ELR (cell line): ENCODE data around the gene RGP1.

ENCODE experiments used
- DNase-seq: peaks from one replicate; pipeline ENCODE4 v3.0.0-alpha.2; 2015; ENCODE audit warnings: low read depth

The RGP1 gene

DNA sequence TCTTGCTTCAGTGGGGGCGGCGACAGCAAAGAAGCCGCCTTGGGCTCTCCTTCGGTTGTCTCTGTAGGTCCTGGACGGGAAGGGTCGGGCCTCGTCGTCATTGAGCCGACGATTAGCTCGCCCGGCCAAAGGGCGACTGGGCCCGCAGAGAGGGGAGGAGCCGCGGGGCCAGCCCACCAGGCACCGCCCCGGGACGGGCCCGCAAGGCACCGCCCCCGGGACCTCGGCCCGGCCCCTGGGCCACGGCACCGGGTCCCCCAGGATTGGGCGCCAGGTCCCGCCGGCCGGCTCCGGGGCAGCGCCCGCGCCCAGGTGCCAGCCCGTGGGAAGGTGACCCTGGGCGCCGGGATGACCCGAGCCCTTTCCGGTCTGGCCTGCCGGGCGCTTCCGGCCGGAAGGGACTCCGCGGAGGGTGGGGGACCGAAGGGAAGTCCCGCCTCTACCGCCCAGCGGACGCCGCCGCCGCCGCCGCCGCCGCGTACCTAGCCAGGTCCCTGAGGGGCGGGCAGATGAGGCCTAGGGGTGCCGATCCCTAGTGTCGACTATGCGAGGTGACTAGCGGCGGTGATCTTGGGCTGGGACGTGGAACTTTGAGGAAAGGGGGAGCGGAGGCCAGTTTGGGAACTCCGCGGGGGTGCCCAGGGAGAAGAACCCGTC is at the start of gene RGP1, which contains the start of gene GBA2:
TSS of gene RGP1 (plus strand) at position 430 of the 657 bp plus-strand sequence. CDS start 469 bp downstream, outside the sequence.
TSS of gene GBA2 (minus strand) at position 371 of the 657 bp plus-strand sequence. CDS start 524 bp downstream, outside the sequence.
- DNase-seq: peak; percentile 83

GRCh38 chr9:35700031-35700430 is 49.1 kb upstream of the RGP1 start:
- DNase-seq: no peak

GRCh38 chr9:35700942-35701341 is 48.1 kb upstream of the RGP1 start:
- DNase-seq: no peak

DNA sequence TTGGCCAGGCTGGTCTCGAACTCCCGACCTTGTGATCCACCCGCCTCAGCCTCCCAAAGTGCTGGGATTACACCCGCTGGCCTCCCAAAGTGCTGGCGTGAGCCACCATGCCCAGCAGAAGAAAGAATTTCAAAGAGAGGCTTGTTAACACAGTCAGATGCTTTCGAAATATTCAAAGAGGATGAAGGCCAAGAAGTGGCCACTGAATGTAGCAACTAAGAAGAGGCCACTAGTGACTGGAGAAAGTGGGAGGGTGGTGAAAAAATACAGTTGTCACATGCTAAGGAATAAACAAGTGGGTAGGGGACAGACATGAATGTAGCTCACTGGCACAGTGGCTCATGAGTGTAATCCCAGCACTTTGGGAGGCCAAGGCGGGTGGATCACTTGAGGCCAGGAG is 46.4 kb upstream of the RGP1 start:
- no peak for DNase-seq

DNA sequence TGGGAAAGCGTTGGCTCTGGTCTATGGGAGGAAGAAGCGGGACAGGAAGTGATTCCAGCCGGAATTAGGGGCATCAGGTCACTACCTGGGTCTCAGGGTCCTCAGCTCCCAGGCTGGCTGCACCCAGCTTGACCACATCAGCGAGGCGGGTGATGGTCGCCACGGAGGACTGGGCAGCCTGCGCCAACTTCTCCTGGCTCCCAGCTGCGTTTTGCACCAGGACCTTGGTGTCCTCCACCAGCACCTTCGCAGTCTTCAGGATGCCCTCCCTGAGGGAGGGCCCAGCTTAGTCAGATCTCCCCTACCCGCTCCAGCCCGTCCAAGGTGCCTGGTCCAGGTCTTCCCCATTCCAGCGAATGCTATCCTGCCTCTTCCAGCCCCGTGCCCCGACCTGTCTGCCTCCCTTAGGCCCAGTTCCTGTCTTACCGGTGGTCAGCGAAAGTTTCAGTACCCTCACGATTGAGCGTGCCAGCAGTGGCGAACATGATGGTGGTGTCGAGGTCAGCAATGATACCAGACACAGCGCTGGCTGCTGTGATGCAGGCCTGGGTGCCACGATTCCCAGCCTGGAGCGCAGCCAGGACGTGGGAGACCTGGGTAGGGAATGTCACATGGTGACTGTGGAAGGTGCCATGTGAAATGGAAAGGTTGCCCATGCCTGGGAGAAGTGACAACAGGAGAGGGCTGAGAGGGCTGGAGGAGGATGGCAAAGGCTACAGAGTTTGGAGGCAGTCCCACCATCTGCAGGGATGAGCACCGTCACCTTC is 45.0 kb upstream of the RGP1 start:
- no peak for DNase-seq

DNA sequence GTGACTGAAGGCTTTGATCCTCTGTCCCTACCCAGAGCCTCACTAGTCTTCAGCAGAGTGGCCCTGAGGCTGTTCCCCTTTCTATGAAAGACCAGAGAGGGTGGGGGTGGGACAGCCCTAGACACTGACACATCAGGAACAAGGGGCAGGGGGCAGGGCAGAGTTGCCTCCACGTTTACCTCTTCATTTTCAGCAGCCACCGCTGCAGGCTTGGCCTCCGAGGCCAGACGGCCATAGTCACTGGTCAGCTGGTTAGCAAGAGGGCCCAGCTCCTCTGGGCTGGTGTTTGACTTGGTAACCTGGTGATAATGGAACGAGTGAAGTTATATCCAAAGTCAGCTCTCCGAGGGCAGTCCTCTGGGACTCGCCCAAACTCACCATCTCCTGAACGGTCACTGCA is 43.7 kb upstream of the RGP1 start:
- DNase-seq: no peak

DNA sequence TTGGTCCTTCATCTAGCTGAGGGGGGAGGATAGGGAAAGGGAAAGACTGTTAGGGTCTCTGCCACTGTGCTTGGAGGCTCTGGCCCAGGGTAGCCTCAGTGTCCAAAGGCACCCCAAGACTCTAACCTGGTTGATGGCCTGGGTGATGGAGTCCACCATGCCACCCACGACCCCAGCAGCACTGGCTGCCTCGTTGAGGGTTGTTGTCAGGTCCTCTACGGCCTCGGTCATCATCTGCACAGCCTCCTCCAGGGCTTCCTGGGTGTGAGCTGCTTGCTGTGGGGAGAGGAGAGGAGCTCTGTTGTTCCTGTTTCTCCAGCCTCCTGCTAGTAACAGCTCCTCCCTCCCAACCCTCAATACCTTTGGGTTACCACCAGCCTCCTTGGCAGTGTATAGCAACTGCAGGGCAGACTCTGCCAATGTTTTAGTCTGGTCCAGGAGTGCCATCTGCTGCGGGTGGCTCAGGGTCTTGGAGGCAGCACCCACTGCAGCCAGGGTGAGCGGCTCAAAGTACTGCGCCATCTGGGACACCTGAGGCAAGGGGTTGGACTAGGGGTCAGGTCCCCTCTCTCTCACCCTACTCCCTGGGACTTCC is 43.2 kb upstream of the RGP1 start:
- DNase-seq: no peak

DNA sequence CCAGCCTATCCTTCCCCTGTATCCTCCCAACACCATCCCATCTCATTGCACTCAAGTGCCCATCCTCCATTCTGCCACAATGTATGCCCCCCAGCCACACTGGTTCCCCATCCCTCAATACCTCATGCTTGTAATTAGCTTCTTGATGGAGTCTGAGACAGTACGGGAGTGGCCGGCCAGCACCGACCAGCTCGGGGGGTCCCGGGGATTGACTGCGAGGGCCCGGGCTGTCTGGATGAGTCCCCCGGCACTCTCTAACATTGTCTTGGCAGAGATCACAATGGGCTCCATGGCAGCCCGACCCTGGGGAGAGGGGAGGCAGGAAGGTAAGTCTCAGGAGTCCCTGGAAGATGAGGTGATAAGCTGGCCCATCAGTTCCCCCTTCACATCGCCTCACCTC is 42.1 kb upstream of the RGP1 start:
- no peak for DNase-seq

DNA sequence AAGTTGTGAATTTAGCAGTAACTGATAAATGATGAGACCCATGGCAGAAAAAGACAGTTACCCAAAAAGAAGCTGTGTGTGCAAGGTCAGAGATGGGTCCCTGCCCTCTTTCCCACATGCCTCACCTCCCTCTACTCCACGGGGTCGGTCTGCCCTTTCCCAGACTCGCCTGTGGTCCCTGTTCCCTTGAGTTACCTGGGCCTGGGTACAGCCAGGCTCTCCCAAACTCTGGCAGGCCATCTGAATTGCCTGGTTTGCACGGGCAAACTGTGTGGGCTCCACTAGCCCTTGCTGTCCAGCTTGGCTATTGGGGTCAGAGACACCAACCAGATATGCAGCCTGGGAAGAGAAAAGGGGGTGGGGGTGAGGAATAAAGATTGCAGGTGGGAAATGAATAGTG is 40.9 kb upstream of the RGP1 start:
- no peak for DNase-seq

DNA sequence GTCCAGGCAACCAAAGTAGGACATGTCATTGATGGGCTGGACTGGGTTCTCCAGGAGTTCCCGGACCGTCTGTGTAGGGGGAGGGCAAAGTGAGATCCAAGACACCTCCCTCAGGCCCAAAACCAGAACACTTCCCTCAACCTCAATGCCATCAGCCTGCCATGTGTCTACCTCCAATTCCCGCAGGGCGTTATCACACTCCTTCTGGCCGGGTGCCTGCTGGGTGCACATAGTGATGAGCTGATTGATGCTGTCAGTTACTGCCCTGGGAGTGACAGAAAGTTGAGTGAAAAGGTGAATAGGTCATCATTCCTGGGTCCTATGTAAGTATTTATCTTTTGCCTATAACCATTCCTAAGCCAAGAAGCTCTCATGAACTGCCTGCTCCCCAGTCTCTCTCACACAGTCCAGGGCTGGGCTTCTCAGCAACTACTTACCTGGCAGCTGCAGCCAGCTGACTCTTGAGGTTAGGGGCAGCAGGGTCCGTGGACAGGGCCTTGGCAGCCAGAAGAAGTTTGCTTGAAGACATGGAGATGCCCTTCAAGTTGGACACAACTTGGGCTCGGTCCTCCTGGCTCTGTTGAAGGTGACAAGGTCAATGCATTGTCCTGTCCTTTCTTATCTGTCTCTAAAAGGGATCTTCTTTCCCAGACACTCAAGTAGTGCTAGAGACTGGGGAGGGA is 38.1 kb upstream of the RGP1 start:
- DNase-seq: no peak

- no peak for DNase-seq
Measured at GRCh38 chr9:35711501-35712428, 37.3 kb upstream of the RGP1 start.

- no peak for DNase-seq
Measured at GRCh38 chr9:35712762-35713400, 36.2 kb upstream of the RGP1 start.

DNA sequence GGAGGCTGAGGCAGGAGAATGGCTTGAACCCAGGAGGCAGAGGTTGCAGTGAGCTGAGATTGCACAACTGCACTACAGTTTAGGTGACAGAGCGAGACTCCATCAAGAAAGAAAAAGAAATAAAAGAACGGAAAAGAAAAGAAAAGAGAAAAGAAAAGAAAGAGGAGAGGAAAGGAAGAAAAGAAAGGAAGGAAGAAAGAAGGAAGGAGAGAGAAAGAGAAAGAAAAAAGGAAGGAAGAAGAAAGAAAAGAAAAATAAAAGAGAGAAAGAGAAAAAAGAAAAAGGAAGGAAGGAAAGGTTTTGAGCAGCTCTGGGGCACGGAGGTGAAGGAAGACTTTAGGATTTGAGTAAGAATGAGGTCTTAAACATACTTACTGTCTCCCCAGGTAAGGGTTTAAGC is 35.5 kb upstream of the RGP1 start:
- no peak for DNase-seq

GRCh38 chr9:35714123-35714522 is 35.0 kb upstream of the RGP1 start:
- no peak for DNase-seq

DNA sequence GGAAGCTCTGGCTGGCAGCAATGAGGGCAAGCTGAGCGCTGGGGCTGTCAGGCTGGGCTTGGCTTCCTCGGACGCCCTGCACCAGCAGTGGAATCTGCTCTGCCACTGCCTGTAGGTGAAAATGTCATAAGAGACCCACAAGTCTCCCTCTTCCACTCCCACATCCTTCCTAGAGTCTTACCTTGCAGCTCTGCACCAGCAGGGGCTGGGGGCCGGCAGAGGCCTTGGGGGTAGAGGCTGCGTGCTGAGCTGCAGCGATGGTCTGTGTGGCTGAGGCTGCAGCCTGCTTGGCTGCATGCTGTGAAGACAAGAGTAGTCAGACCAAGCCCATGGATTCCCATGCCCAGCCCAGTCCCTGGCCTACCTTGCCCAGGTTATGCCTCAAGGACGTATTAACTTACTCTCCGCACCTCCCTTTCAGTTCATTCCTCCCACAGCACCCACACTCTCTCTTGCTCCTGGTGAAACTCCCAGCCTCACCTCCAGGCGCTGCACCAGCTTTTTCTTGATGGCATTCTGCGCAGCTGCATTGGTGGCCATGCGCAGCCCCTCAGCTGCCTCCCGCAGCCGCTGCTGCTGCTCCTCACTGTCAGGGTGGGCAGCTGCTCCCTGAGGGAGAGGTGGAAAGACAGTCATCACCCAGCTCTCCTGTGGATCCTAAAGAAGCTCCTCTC is 34.4 kb upstream of the RGP1 start:
- DNase-seq: no peak

DNA sequence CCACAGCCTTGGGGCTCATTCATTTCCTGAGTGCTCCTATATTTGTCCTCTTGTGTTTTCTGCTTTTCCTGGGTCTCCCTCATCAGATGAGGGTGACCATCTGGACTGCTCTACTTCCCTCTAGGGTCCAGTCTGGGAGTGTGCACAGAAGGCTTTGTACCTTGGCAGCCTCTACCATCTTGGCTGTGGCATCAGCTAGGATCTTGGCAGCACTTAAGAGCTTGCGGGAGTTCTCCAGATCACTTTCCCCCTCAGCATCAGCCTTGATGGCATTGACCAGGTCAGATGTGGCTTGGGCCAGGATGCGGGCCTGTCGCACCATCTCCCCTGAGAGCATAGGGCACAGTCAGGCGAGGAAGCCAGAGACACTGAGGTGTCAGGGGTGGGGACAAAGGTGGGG is 32.9 kb upstream of the RGP1 start:
- peak; percentile 35 for DNase-seq

- DNase-seq: no peak
Measured at GRCh38 chr9:35717132-35717870, 31.8 kb upstream of the RGP1 start.

GRCh38 chr9:35718721-35719511 is 30.2 kb upstream of the RGP1 start:
- DNase-seq: peak; percentile 47

DNA sequence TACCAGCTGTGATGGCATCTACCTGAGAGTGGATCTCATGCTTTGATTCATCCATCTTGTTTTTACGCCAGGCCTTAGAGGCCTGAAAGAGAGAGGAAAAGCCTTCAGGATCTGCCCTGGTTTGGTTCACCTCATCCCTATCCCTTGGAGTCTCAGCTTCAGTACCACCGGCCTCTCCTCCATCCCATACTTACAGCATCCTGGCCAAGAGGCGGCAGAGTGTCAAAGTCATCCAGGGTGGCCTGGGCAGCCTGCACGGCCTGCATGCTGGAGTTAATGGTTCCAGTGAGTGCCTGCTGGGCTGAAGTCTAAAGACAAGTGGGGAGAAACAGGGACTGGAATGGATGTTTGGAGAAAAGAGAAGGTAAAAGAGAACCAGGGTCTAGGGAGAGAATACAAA is 29.5 kb upstream of the RGP1 start:
- DNase-seq: no peak
